ENCODE measurements around the gene SNX10.

SNX10 gene

DNA sequence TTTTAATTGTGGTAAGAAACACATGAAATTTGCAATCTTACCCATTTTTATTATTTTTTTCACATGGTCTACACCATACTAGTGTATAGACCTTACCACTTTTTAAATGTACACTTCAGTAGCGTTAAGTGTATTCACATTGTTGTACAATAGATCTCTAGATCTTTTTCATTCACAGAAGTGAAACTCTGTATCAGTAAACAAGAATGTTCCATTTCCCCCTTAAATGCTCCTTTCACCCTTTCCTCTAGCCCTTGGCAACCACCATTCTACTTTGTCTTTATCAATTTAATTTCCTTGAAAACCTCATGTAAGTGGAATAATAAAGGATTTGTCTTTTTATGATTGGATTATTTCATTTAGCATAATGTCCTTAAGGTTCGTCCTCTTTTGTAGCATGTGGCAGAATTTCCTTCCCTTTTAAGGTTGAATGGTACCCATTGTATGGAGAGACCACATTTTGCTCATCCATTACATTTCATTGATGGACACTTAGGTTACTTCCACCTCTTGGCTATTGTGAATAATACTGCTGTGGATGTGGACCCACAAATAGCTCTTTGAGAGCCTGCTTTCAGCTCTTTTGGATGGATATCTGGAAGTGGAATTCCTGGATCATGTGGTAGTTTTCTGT is 45.7 kb downstream of the SNX10 start:
- DNase-seq (ENCODE audit: low spot score) = no peak

GRCh38 chr7:26340476-26341018 is 48.9 kb downstream of the SNX10 start:
- peak; percentile 14 for DNase-seq (ENCODE audit: low spot score)

DNA sequence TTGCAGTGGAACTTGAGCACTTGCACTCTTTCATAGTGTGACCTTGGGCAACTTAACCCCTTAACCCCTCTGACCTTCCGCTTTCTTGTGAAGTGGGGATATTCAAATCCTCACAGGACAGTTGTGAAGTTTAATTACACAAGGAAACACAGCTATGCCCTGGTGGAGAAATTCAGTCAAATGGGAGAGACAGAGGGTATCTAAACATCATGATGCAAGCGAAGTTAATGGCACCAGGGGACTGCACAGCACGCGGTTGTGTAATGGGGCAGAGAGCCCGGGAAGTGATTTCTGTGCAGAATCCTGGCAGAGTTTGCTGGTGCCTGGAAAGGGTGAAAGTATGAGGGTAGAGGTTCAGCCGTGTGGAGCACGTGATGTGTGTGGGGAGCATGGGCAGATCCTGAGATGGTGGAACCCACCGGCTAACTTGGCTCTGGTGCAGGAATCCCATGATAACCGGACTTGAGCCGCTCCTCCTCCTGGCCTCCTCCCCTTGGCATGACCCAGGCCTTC is 51.7 kb downstream of the SNX10 start:
- no peak for DNase-seq (ENCODE audit: low spot score)

GRCh38 chr7:26343837-26344236 is 52.2 kb downstream of the SNX10 start:
- DNase-seq (ENCODE audit: low spot score) = no peak

- DNase-seq (ENCODE audit: low spot score) = no peak
Measured at GRCh38 chr7:26345202-26345601, 53.5 kb downstream of the SNX10 start.

GRCh38 chr7:26345837-26346236 is 54.2 kb downstream of the SNX10 start:
- no peak for DNase-seq (ENCODE audit: low spot score)

- no peak for DNase-seq (ENCODE audit: low spot score)
Measured at GRCh38 chr7:26346611-26347203, 55.0 kb downstream of the SNX10 start.

GRCh38 chr7:26348234-26348851 is 56.7 kb downstream of the SNX10 start:
- DNase-seq (ENCODE audit: low spot score) = no peak

DNA sequence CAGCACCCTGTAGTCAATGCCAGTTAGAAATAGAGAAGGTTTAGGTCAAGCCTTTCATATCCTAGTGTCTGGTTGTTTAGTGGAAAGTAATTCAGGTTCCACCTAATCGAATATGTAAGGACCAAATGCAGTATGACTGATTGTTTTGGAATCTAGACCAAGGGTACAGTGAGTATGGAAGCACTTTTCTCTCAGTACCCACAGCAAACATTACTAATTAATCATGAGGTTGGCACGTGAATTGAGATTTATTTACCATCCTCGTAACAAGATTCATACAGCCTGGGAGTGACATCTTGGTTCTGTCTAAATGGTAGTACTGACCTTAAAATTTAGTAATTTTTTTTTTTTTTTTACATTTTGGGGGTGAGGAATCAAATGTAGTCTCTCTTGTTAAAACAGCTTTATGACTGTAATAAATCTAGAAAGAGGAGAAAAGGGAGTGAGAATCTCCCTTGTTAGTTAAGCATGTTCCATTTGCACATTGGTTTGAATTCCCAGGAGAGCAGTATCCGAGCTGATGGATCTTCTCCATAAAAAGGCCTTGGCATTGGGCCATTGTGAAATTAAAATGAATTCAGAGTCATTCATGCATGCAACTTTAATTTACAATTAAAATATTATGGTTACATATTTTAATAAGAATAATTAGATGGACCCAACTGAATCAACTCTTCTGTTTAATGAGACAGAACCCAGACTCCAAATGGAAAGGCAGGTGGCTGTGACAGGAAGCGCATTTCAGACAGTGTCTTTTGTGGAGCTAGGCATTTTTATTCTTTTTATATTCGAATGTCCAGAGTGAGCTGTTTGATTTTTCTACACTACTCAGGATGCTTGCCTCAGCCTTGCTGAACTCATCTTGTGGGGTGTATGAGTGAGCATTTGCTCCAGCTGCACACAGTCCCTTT is 57.6 kb downstream of the SNX10 start:
- DNase-seq (ENCODE audit: low spot score) = no peak

DNA sequence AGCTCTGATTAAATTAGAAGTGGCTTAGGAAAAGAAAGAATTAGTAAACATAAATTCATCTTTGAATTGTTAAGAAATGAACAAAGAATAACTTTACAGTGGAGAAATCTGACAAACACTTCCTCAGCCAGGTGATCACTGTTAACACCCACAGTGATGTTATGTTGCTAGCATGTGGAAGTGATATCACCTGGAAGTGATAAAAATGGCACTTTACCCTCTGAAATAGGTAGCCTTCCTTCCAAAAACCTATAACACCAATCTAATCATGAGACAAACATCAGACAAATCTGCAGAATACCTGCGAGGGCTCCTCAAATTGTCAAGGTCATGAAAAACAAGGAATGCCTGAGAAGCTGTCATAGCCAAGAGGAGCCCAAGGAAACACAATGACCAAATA is 59.5 kb downstream of the SNX10 start:
- DNase-seq (ENCODE audit: low spot score) = no peak

- no peak for DNase-seq (ENCODE audit: low spot score)
Measured at GRCh38 chr7:26356229-26356628, 64.6 kb downstream of the SNX10 start.

- no peak for DNase-seq (ENCODE audit: low spot score)
Measured at GRCh38 chr7:26356929-26357798, 65.5 kb downstream of the SNX10 start.

DNA sequence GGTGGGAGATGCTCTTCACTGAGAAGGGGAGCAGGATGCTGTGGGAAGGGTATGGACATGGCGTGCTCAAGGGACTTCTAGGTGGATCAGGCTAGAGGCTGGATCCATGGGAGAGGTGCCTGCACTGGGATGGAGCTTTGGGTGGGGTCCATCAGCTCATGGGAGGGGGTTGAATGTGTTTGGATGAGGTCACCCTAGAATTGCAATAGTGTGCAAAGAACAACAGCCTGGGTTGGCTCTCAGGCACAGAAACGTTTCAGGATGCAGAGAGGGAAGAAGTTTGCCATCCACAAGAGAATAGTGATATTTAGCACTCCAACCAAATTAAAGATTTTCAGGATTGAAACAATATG is 66.1 kb downstream of the SNX10 start:
- DNase-seq (ENCODE audit: low spot score) = no peak

GRCh38 chr7:26360650-26361049 is 69.0 kb downstream of the SNX10 start:
- no peak for DNase-seq (ENCODE audit: low spot score)

DNA sequence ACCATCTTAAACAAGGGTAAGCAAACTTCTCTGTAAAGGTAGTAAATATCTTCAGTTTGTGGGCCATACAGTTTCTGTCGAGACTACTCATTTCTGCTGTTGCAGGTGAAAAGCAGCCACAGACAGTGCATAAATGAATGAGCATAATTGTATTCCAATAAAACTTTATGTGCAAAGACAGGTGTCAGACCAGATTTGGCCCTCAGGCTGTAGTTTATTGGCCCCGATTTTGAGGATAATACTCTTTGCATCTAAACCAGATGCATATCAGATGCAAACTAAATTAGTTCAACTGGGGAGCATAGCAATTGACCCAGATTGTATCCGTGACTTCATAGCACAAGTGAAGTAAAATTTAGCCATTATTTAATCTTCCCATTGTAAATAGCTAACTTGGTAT is 70.0 kb downstream of the SNX10 start:
- DNase-seq (ENCODE audit: low spot score) = no peak

DNA sequence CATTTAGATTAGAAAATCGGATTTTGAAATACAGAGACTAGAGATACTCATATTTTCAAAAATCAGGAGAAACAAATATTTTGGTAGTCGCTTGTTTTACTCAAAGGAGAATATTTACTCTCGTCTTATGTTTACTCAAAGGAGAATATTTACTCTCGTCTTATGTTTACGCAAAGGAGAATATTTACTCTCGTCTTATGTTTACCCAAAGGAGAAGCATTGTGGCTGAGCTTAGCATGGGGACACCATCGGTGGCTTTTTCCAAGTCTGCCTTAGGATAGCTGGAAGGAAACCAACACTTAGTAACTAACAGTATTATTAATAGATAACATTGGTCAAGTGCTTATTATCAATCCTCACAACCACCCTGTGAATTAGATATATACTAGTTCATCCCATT is 71.8 kb downstream of the SNX10 start:
- DNase-seq (ENCODE audit: low spot score) = no peak

DNA sequence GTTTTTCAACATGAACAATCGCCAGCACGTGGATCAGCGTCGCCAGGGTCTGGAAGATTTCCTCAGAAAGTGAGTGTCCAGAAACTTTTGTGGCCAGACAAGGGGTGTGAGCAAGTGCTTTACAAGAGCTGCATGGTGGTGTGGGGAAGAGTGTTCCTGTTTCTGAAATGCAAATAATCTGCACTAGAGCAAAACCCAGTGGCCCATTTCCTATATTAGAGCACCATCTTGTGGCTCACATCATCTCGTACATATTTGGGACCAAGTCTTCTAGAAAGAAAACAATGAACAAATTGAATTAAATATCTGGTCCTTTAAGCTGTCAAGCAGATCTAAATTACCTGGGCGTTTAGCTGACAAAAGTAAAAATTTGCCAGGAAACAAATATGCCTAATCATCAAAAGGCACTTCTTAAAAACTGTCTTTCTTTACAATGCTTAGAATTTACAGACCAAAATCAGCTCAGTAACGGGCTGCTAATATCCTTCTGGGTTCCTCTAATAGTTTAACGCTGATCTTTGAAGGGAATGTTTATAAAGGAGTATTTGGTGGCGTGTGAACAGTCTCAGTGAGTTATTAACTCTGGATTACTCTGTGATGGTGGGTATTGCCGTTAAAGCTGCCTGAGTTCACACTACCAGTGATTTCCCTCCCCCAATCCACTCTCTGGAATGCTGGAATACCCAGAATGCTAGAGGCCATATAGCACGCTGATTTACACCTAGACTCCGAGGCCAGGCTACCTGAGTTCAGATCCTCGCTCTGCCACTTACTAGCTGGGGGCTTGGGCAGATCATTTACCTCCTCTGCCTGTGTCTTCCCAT is 73.6 kb downstream of the SNX10 start:
- DNase-seq (ENCODE audit: low spot score) = peak; percentile 74

- DNase-seq (ENCODE audit: low spot score) = no peak
Measured at GRCh38 chr7:26365901-26366275, 74.2 kb downstream of the SNX10 start.

DNA sequence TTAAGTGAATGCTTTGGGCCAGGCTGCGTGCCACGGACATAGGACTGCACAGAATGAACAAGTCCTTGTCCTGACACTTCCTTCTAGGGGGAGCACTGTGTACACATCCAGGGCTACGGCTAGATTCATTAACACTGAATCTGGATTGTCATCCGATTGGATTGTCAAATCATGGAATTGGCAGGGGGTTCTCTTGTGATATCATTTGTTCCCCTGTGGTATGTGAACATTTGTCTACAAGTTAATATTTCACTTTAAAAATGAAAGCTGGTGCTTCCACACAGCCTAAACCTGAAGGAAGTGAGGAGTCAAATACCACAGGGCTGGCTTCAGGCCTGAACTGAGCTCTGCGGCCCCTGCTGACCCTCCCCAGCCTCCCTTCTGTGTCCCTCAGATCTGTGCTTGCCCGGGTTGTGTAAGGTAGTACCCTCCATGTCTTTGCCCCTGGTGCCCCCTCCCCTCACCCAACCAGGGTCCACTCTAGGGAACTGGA is 75.6 kb downstream of the SNX10 start:
- DNase-seq (ENCODE audit: low spot score) = no peak

- no peak for DNase-seq (ENCODE audit: low spot score)
Measured at GRCh38 chr7:26368542-26368941, 76.9 kb downstream of the SNX10 start.

Data from CD4-positive, alpha-beta T cell treated with Interleukin-2 at 100 ng/mL for 4 hours (primary cell).